Measurements from ENCODE around the gene ISM1.

- TF ChIP-seq TAF1 (IDR thresholded peaks at IDR 0.05; ENCODE audit: low read depth) = no peak
- TF ChIP-seq EP300 (IDR thresholded peaks at IDR 0.05; ENCODE audit: borderline replicate concordance) = no peak
- TF ChIP-seq NFIC (IDR thresholded peaks at IDR 0.05) = no peak
Measured at GRCh38 chr20:13216533-13216932, 4.5 kb upstream of the ISM1 start.
